ENCODE data around the gene ORM1. TPM values are rescaled to one million over a fixed set of nuclear protein-coding genes. Genes with fewer than 3 reads are reported as not detected.

The ORM1 gene
- total and polyA plus RNA-seq, 2 donors (not counting 3 experiments of a cell fraction or from before 2014, with no cell fraction given) = not detected

- ChIA-PET CTCF (interaction anchor here (1.0 kb wide), 1 partner anchor 66 kb away, joined by 3 read pairs; no protein-coding TSS in a partner anchor), POLR2A (no interaction called here)
- TF ChIP-seq MYC (IDR thresholded peaks at IDR 0.05; ENCODE audit: low read depth, low read length) (no peak), GATA2 (IDR thresholded peaks at IDR 0.05; ENCODE audit: insufficient read depth, insufficient read length, low read depth, low read length) (no peak), FOS (IDR thresholded peaks at IDR 0.05; ENCODE audit: borderline replicate concordance, insufficient read depth, low read length) (no peak), MAX (IDR thresholded peaks at IDR 0.05; ENCODE audit: insufficient read depth, insufficient read length) (no peak), POLR2AphosphoS5 (IDR thresholded peaks at IDR 0.05; ENCODE audit: insufficient read depth, low read depth, low read length) (no peak), CTCF (IDR thresholded peaks at IDR 0.05; ENCODE audit: extremely low read depth in 1 of 2, insufficient read depth in 1 of 2, low read depth in 1 of 2, low read length in 2 of 2) (no peak), JUN (IDR thresholded peaks at IDR 0.05; ENCODE audit: borderline replicate concordance, insufficient read depth, insufficient read length, low read depth) (no peak), POLR2A (IDR thresholded peaks at IDR 0.05; ENCODE audit: low read depth, low read length) (no peak), EZH2 (IDR thresholded peaks at IDR 0.05; ENCODE audit: borderline replicate concordance, low read depth, low read length, severe bottlenecking) (no peak)
- H4K20me1 ChIP-seq (replicated peaks; ENCODE audit: control insufficient read depth, extremely low read depth, insufficient read depth, low read length) = no peaks in the 10 kb centered on the region
- no peaks in the 10 kb centered on the region for H3K79me2 ChIP-seq (ENCODE audit: control insufficient read depth, insufficient read depth, low read length)
- no peaks in the 10 kb centered on the region for H3K4me1 ChIP-seq (ENCODE audit: control insufficient read depth, extremely low read depth, insufficient read depth, low read length)
- DNase-seq (ENCODE audit: low read depth, low spot score) = no peak
- H3K9ac ChIP-seq (replicated peaks; ENCODE audit: extremely low read depth, insufficient read depth, low read length) = no peak overlapping the region
- peaks cover 2 to 12% of the 10 kb centered on the region in 2 experiments for H3K36me3 ChIP-seq (ENCODE audit: control insufficient read depth in 2 of 2, extremely low read depth in 1 of 2, insufficient read depth in 2 of 2, low read length in 2 of 2)
- no peak overlapping the region for H3K4me3 ChIP-seq (replicated peaks in 1 of 3; ENCODE audit: insufficient read depth in 1 of 3, low read depth in 1 of 3, low read length in 3 of 3)
- H2AFZ ChIP-seq (ENCODE audit: low read depth, low read length) = no peak overlapping the region
- H3K27me3 ChIP-seq (ENCODE audit: control insufficient read depth in 2 of 2, insufficient read depth in 2 of 2, low read length in 2 of 2) = no peaks in the 10 kb centered on the region
- no TSS peak for BruUV-seq (replicated peaks)
- dilution Hi-C loops (cut with MboI; ENCODE audit: extremely low pct_ligation_motif_present, low sequenced_read_pairs) (no loop called here), intact Hi-C loops (cut with micrococcal nuclease) (loop anchor here (1.0 kb wide), 3 partner anchors 149 to 222 kb away; partner anchors contain the start of gene COL27A1)
- no peak overlapping the region for H3K27ac ChIP-seq (ENCODE audit: insufficient read depth, low read depth, low read length)
- H3K9me1 ChIP-seq (replicated peaks; ENCODE audit: control insufficient read depth, extremely low read depth, insufficient read depth, low read length) = no peaks in the 10 kb centered on the region
- no peak overlapping the region for H3K4me2 ChIP-seq (ENCODE audit: insufficient read depth, low read length)
- no peaks in the 10 kb centered on the region for H3K9me3 ChIP-seq (replicated peaks; ENCODE audit: control insufficient read depth, insufficient read depth, low read length)
- no peak for FAIRE-seq
Measured at GRCh38 chr9:114304416-114305188, 18.3 kb upstream of the ORM1 start.
